ENCODE measurements around the gene SEC14L1.

- no peak for TF ChIP-seq POLR2A (IDR thresholded peaks at IDR 0.05; ENCODE audit: low read depth, low read length)
- TF ChIP-seq POLR2AphosphoS5 (IDR thresholded peaks at IDR 0.05; ENCODE audit: low read depth, low read length) = no peak
These were observed 3.5 kb downstream of the SEC14L1 start for GRCh38 chr17:77144227-77144626.
